Astrocyte (in vitro differentiated cells and primary cell): ENCODE results near the gene BRF1.

Experiments used
- CTCF ChIP-seq: IDR thresholded peaks from 2 replicates; pipeline ENCODE4 v1.5.1; 2011; ENCODE audit warnings: low read depth, mild to moderate bottlenecking, inconsistent platforms, low read length, moderate library complexity; ENCODE audit not compliant: insufficient read depth
- EZH2 ChIP-seq: IDR thresholded peaks from 2 replicates; pipeline ENCODE4 v1.6.1; 2012; ENCODE audit warnings: mild to moderate bottlenecking, low read length, inconsistent platforms; ENCODE audit not compliant: insufficient read depth

GRCh38 chr14:105229099-105229655, 71.6 kb downstream of the BRF1 start:
- TF ChIP-seq CTCF (no peak), EZH2 (no peak)
